ENCODE measurements around the gene HAPLN2.

HAPLN2 gene

GRCh38 chr1:156666862-156667609, 47.8 kb downstream of the HAPLN2 start:
- Histone ChIP-seq H3K27ac (peak overlapping the region; percentile 97), H3K36me3 (peaks cover 5% of the 10 kb centered on the region), H3K27me3 (ENCODE audit: insufficient read depth, low read depth, severe bottlenecking) (no peaks in the 10 kb centered on the region), H3K4me3 (ENCODE audit: low read depth, low read length) (no peak overlapping the region), H3K9me3 (ENCODE audit: severe bottlenecking) (no peaks in the 10 kb centered on the region)
- TF ChIP-seq CTCF (IDR thresholded peaks at IDR 0.05; ENCODE audit: low read depth, low read length): no peak
- DNase-seq: no peak

DNA sequence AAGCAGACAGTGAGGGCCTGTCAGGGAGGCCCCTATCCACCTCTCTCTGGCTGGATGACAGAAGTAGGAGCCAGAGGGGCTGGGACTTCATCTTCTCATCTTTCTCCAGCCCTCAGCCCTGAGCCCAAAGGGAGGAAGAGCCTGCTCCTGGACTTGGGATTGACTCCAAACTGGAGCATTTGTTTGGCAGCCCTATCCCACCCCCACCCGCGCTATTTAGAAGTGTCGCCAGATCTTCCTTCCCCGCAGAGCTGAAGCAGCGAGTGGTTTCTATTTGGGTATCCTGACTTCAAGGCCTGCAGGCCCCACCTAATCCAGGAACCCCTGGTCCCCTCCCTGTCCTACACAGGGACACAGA, 48.4 kb downstream of the HAPLN2 start:
- Histone ChIP-seq H3K27me3 (ENCODE audit: insufficient read depth, low read depth, severe bottlenecking) (no peaks in the 10 kb centered on the region), H3K36me3 (peaks cover 10% of the 10 kb centered on the region), H3K4me3 (ENCODE audit: low read depth, low read length) (peak overlapping the region; percentile 2), H3K27ac (peak overlapping the region; percentile 97), H3K9me3 (ENCODE audit: severe bottlenecking) (no peaks in the 10 kb centered on the region)
- TF ChIP-seq CTCF (IDR thresholded peaks at IDR 0.05; ENCODE audit: low read depth, low read length): no peak
- DNase-seq: no peak

DNA sequence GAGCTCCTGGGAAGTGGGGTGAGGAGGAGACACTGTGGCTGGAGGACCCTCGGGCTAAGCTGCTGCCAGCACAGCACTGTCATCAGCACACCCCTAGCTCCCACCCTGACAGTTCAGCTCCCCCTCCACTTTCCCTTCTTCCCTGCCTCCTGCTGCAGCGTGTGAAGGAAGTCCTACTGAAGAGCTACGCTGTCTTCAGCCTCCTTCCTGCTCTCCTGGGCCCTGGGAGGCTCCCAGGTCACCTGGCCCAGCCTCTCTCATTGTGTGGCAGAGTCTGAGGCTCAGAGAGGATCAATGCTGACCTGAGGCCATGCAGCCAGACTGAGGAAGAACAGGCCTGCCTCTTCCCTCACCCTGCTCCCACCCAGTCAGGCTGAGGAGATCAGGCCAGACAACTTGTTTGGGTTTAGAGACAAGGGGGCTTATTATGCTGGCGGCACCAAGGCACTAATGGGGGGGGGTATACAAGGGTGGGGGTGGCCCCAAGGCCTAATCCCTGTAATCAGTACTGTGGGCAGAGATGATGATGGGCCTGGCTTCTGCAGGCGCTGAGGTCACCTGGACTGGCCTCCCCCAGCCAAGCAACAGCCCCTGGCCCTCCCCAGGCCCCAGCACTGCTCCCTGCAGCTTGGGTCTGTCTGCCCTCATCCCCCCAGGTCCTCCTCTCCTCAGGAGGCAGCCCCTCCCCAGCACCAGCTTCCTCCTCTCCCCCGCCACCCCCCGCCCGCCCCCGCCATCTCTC, 48.9 kb downstream of the HAPLN2 start:
- Histone ChIP-seq H3K9me3 (ENCODE audit: severe bottlenecking) (no peaks in the 10 kb centered on the region), H3K27me3 (ENCODE audit: insufficient read depth, low read depth, severe bottlenecking) (no peaks in the 10 kb centered on the region), H3K27ac (peak overlapping the region; percentile 97), H3K4me3 (ENCODE audit: low read depth, low read length) (peak overlapping the region; percentile 28), H3K36me3 (peaks cover 16% of the 10 kb centered on the region)
- peak; percentile 97 for DNase-seq
- TF ChIP-seq CTCF (IDR thresholded peaks at IDR 0.05; ENCODE audit: low read depth, low read length): no peak

GRCh38 chr1:156668801-156669637, 49.8 kb downstream of the HAPLN2 start:
- peak; percentile 97 for DNase-seq
- no peaks in the 10 kb centered on the region for H3K9me3 ChIP-seq (ENCODE audit: severe bottlenecking)
- H3K27ac ChIP-seq: peak overlapping the region; percentile 97
- H3K36me3 ChIP-seq: peaks cover 18% of the 10 kb centered on the region
- H3K27me3 ChIP-seq (ENCODE audit: insufficient read depth, low read depth, severe bottlenecking): no peaks in the 10 kb centered on the region
- peak overlapping the region; percentile 28 for H3K4me3 ChIP-seq (ENCODE audit: low read depth, low read length)
- peak; percentile 36; the same call in 1 of the 2 replicates for TF ChIP-seq CTCF (IDR thresholded peaks at IDR 0.05; ENCODE audit: low read depth, low read length)

GRCh38 chr1:156669794-156670193, 50.6 kb downstream of the HAPLN2 start:
- peaks cover 21% of the 10 kb centered on the region for H3K36me3 ChIP-seq
- H3K27ac ChIP-seq: peak overlapping the region; percentile 97
- no peaks in the 10 kb centered on the region for H3K9me3 ChIP-seq (ENCODE audit: severe bottlenecking)
- no peak for DNase-seq
- no peaks in the 10 kb centered on the region for H3K27me3 ChIP-seq (ENCODE audit: insufficient read depth, low read depth, severe bottlenecking)
- H3K4me3 ChIP-seq (ENCODE audit: low read depth, low read length): peak overlapping the region; percentile 28; the same call in 1 of the 2 replicates
- no peak for TF ChIP-seq CTCF (IDR thresholded peaks at IDR 0.05; ENCODE audit: low read depth, low read length)

All from WERI-Rb-1 (cell line).